ENCODE measurements around the gene MMEL1.

The MMEL1 gene

DNA sequence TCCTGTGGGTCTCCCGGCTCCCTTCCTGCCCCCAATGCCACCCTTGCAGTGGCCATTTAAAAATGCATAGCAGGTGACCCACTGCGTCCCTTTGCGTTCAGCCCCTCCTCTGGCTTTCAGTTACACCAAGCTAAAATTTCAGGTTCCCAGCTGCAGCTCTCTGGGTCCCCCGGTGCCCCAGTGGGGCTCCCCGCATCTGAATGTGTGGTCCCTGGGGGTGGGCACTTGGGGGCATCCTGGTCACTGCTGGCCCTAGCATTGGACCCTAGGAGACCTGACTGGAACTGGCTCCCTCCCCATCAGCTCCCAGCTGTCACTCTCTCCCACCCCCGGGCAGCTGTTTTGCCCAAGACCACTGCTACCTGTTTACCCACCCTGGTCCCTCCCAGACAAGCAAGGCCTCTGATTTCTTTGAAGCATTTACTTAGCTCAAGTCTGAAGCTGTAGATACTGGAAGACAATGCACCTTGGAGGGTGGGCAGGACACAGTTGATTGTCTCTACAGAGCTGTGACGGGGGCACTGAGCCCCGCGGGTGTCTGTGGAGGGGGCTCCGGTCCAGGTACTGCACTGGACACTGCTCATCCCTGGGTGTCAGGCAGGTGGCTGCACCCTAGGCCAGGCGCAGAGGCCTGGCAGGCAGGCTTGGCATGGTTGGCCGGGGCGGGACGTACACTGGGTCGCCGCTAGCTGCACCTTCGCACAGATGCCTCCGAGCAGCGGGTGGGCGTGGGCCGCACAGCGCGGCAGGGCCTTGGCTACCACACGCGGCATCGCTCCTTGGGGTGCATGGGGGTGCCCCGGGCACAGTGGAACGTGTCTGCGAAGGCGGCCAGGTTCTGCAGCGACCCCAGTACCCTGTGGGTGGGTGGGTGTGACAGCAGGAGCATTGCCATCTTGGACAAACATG lies 42.3 kb downstream of the MMEL1 start:
- TF ChIP-seq, protein P1, sequence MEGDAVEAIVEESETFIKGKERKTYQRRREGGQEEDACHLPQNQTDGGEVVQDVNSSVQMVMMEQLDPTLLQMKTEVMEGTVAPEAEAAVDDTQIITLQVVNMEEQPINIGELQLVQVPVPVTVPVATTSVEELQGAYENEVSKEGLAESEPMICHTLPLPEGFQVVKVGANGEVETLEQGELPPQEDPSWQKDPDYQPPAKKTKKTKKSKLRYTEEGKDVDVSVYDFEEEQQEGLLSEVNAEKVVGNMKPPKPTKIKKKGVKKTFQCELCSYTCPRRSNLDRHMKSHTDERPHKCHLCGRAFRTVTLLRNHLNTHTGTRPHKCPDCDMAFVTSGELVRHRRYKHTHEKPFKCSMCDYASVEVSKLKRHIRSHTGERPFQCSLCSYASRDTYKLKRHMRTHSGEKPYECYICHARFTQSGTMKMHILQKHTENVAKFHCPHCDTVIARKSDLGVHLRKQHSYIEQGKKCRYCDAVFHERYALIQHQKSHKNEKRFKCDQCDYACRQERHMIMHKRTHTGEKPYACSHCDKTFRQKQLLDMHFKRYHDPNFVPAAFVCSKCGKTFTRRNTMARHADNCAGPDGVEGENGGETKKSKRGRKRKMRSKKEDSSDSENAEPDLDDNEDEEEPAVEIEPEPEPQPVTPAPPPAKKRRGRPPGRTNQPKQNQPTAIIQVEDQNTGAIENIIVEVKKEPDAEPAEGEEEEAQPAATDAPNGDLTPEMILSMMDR (IDR thresholded peaks at IDR 0.05; ENCODE audit: poor library complexity, severe bottlenecking): no peak
- no peak overlapping the region for H3K4me3 ChIP-seq (ENCODE audit: severe bottlenecking)

DNA sequence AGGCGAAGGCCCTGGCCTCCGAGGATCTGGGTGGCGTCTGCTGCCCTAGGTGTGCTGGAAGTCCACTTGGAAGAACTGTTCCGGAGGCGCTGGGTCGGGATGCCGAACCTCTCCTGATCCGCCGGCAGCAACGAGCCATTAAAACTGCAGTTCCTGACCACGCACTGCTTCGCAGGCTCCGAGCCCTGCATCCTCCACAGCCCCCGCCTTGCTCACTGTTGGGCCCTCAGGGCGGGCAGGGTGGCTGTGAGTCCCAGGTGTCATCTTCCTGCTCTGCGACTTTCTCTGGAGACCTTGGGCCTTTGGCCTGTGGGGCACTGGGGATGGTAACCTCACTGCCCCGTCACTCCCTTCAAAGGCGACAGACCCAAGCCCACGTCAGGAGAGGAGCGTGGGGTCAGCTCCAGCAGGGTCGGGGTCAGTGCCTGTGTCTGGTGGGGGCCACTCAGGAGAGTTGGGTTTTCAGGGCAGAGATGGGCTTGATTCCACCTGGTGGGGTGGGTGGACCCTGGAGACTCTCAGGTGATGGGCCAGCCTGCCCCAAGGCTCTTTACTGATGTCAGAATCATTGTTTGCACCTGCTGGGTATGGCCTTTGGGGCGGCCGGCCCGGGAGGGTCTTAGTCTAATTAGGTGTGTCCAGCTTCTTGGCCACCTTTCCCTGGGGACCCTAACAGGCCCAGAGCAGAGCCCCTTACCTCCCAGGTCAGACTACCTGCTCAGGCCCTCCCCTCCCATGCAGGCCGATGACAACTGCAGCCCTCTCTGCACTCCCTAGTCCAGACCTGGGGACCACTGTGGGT lies 43.2 kb downstream of the MMEL1 start:
- Histone ChIP-seq H3K36me3 (ENCODE audit: low read depth) (no peaks in the 10 kb centered on the region), H3K4me1 (ENCODE audit: insufficient read depth, poor library complexity, severe bottlenecking) (no peaks in the 10 kb centered on the region), H3K27ac (ENCODE audit: poor library complexity, severe bottlenecking) (no peak overlapping the region), H3K4me3 (ENCODE audit: severe bottlenecking) (no peak overlapping the region), H3K27me3 (ENCODE audit: insufficient read depth, poor library complexity, severe bottlenecking) (no peaks in the 10 kb centered on the region), H3K9me3 (ENCODE audit: severe bottlenecking) (no peaks in the 10 kb centered on the region)
- DNase-seq (ENCODE audit: low spot score) (peak; percentile 51), ATAC-seq (ENCODE audit: low read depth) (no peak)
- TF ChIP-seq, protein P1 (IDR thresholded peaks at IDR 0.05; ENCODE audit: poor library complexity, severe bottlenecking): no peak

More for the DNA sequence above, 42.3 kb downstream of the MMEL1 start:
- Histone ChIP-seq H3K4me1 (ENCODE audit: insufficient read depth, poor library complexity, severe bottlenecking) (no peaks in the 10 kb centered on the region), H3K36me3 (ENCODE audit: low read depth) (no peaks in the 10 kb centered on the region), H3K27me3 (ENCODE audit: insufficient read depth, poor library complexity, severe bottlenecking) (no peaks in the 10 kb centered on the region), H3K9me3 (ENCODE audit: severe bottlenecking) (no peaks in the 10 kb centered on the region), H3K27ac (ENCODE audit: poor library complexity, severe bottlenecking) (no peak overlapping the region)
- ATAC-seq (ENCODE audit: low read depth) (no peak), DNase-seq (ENCODE audit: low spot score) (peak; percentile 59)

DNA sequence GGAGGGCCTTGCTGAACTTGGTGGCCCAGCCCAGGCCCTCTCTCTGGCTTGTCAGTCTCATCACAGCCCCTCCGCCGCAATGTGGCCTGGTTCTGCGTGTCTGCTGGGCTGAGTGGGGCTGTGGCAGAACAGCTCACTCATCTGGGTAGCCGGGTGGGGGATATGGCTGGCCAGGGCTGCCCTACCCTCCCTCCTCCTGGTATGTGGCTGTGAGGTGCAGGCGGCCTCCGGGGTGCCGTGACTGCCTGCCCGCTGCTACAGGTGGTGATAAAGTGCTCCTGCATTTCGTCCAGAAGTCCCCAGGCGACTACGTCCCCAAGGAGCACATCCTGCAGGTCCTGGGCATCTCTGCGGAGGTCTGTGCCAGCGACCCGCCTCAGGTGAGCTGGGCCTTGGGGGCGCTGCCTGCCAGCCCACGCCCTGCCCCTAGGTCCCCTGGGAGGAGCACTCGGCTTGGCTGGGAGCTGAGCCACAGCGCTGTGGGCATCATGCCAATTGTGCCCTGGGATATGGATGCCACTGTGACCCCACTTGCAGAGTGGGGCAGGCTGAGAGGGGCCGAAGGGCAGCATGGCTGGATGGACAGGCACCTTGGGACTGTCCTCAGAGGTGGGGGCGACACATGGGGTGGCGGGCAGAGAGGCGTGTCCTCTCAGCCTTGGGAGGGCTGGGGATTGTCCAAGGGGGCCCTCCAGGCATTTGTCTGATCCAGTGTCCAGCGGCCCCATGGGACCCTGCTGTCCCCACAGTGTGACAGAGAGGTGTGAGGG lies 44.0 kb downstream of the MMEL1 start:
- ATAC-seq (ENCODE audit: low read depth) (no peak), DNase-seq (ENCODE audit: low spot score) (no peak)
- Histone ChIP-seq H3K4me3 (ENCODE audit: severe bottlenecking) (no peak overlapping the region), H3K4me1 (ENCODE audit: insufficient read depth, poor library complexity, severe bottlenecking) (no peaks in the 10 kb centered on the region), H3K36me3 (ENCODE audit: low read depth) (no peaks in the 10 kb centered on the region), H3K9me3 (ENCODE audit: severe bottlenecking) (no peaks in the 10 kb centered on the region), H3K27me3 (ENCODE audit: insufficient read depth, poor library complexity, severe bottlenecking) (no peaks in the 10 kb centered on the region), H3K27ac (ENCODE audit: poor library complexity, severe bottlenecking) (no peak overlapping the region)
- TF ChIP-seq, protein P1 (IDR thresholded peaks at IDR 0.05; ENCODE audit: poor library complexity, severe bottlenecking): no peak

DNA sequence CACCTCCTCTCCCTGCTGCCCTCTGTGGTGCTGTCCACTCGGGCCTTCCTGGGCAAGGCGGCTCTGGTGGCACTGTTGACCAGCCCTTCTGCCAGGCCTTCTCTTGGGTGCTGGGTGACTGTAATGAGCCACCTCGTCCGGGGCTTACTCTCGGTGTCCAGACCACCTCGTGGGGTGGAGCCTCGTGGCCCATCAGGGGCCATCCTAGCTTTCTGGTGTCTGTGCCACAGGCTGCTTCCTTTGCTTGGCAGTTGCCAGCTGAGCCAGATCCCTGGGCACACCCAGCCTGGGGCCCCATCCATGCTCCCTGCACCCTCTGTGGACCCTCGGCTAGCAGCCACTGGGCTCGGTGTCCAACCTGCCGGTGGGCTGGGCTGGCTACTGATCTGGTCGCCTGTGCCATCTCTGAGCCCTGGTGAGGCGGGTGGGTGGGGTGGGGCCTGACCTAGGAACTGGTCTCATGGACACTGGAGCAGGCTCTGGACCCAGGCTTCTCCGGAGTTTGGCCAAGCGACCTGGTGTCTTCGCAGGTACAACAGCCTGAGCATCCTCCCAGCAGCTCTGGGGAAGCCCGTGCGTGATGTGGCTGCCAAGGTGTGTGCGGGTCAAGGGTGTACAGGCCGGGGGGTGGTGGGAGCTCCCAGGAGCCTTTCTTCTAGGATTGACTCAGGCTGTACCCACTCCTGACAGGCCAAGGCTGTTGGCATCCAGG lies 44.8 kb downstream of the MMEL1 start:
- Histone ChIP-seq H3K27me3 (ENCODE audit: insufficient read depth, poor library complexity, severe bottlenecking) (no peaks in the 10 kb centered on the region), H3K4me1 (ENCODE audit: insufficient read depth, poor library complexity, severe bottlenecking) (no peaks in the 10 kb centered on the region), H3K27ac (ENCODE audit: poor library complexity, severe bottlenecking) (no peak overlapping the region), H3K9me3 (ENCODE audit: severe bottlenecking) (no peaks in the 10 kb centered on the region), H3K4me3 (ENCODE audit: severe bottlenecking) (no peak overlapping the region), H3K36me3 (ENCODE audit: low read depth) (no peaks in the 10 kb centered on the region)
- TF ChIP-seq, protein P1 (IDR thresholded peaks at IDR 0.05; ENCODE audit: poor library complexity, severe bottlenecking): no peak
- ATAC-seq (ENCODE audit: low read depth) (no peak), DNase-seq (ENCODE audit: low spot score) (no peak)

Data from RWPE2 (cell line).